K562 (cell line): Measurements from ENCODE around the gene FBXL2. TPM values are rescaled to one million over a fixed set of nuclear protein-coding genes. Genes with fewer than 3 reads are reported as not detected.

Source experiments
- ATAC-seq: fragments of 200-7000 bp; cut with Tn5 transposase; 3 replicates; pipeline ENCODE4 v1.9.1; 2020; ENCODE audit warnings: moderate library complexity
- BruUV-seq: library from RNA; stranded (reverse); fragments of 400-500 nt; replicated peaks from 2 replicates; lab custom pipeline; 2021; lab: Mats Ljungman, UMichigan
- CTCF ChIA-PET: fragments of 300-600 bp; formaldehyde crosslinking; extraction: SDS; loops from one replicate; lab custom pipeline; 2021; ENCODE audit warnings: low intra/inter-chr PET ratio; lab: Yijun Ruan, JAX
- POLR2A ChIA-PET: fragments of 300-600, 350-650 bp; sonication (Branson Sonifier 250); formaldehyde crosslinking; extraction: SDS; loops from one replicate; lab custom pipeline; 2021; ENCODE audit warnings: antibody characterized with exemption, inconsistent platforms; lab: Yijun Ruan, JAX
- DNase-seq, 4 experiments: peaks; one replicate each; pipeline versions ENCODE4 v3.0.0 to v3.0.0-alpha.2; 2011 to 2018; ENCODE audit warnings: low spot score in 3 of 4, mixed read lengths in 3 of 4; ENCODE audit errors: extremely low read depth in 1 of 4
- FAIRE-seq: peaks from 2 replicates; lab custom pipeline; 2011; peaks lifted over from hg19 to GRCh38; lab: Jason Lieb, UNC
- H2AFZ ChIP-seq: 2 replicates; pipeline ENCODE4 v1.6.0; 2011; ENCODE audit warnings: low read depth, low read length, control low read depth, inconsistent platforms
- H3K27ac ChIP-seq: fragments of 200-600 bp; 3 replicates; pipeline ENCODE4 v1.8.0; 2011; ENCODE audit warnings: low read depth, mild to moderate bottlenecking, control low read depth, inconsistent platforms, low read length, moderate library complexity, mixed read lengths; ENCODE audit errors: extremely low read depth
- H3K27me3 ChIP-seq, 2 experiments: fragments of 300-600 bp in 1 of 2; 2 replicates in 1 of 2; 3 replicates in 1 of 2; pipeline versions ENCODE4 v1.6.0 to v1.8.0; 2011; ENCODE audit warnings: inconsistent platforms in 2 of 2, low read length in 2 of 2, mild to moderate bottlenecking in 1 of 2, mixed read lengths in 1 of 2, moderate library complexity in 1 of 2; ENCODE audit not compliant: control insufficient read depth in 2 of 2, insufficient read depth in 2 of 2
- H3K36me3 ChIP-seq: fragments of 300-600 bp; 3 replicates; pipeline ENCODE4 v1.8.0; 2011; ENCODE audit warnings: mild to moderate bottlenecking, low read length, inconsistent platforms; ENCODE audit not compliant: control insufficient read depth, insufficient read depth
- H3K4me1 ChIP-seq, 2 experiments: fragments of 200-600 bp in 1 of 2; replicated peaks in 1 of 2; 2 replicates in 1 of 2; 3 replicates in 1 of 2; pipeline versions ENCODE4 v1.5.1 to v1.8.0; 2011; ENCODE audit warnings: inconsistent platforms in 2 of 2, low read length in 2 of 2, mild to moderate bottlenecking in 1 of 2, mixed read lengths in 1 of 2, moderate library complexity in 1 of 2; ENCODE audit not compliant: control insufficient read depth in 2 of 2, insufficient read depth in 2 of 2
- H3K4me2 ChIP-seq: 2 replicates; pipeline ENCODE4 v1.6.1; 2011; ENCODE audit warnings: low read length, control low read depth, inconsistent platforms, mixed read lengths; ENCODE audit not compliant: insufficient read depth
- H3K4me3 ChIP-seq: fragments of 200-600 bp; sonication (generic), shearing (Covaris generic); 2 replicates; pipeline ENCODE4 v1.5.1; 2016; ENCODE audit warnings: control low read depth, inconsistent platforms
- H3K79me2 ChIP-seq: fragments of 200-600 bp; 3 replicates; pipeline ENCODE4 v1.8.0; 2011; ENCODE audit warnings: low read length, inconsistent platforms; ENCODE audit not compliant: control insufficient read depth, insufficient read depth
- H3K9ac ChIP-seq, 2 experiments: 2 replicates each; pipeline versions ENCODE4 v1.6.0 to v1.6.1; 2011; ENCODE audit warnings: low read depth in 2 of 2, low read length in 2 of 2, control low read depth in 1 of 2, inconsistent platforms in 1 of 2, mild to moderate bottlenecking in 1 of 2, mixed read lengths in 1 of 2; ENCODE audit not compliant: insufficient read depth in 1 of 2
- H3K9me1 ChIP-seq: one replicate; pipeline ENCODE4 v1.6.0; 2011; ENCODE audit warnings: inconsistent platforms, mild to moderate bottlenecking, low read length, moderate library complexity; ENCODE audit not compliant: control insufficient read depth, insufficient read depth
- H3K9me3 ChIP-seq: replicated peaks from 2 replicates; pipeline ENCODE4 v1.5.1; 2011; ENCODE audit warnings: low read depth, low read length, inconsistent platforms; ENCODE audit not compliant: control insufficient read depth, insufficient read depth
- H4K20me1 ChIP-seq: replicated peaks from 2 replicates; pipeline ENCODE4 v1.6.1; 2011; ENCODE audit warnings: low read length, inconsistent platforms, mixed read lengths; ENCODE audit not compliant: control insufficient read depth, insufficient read depth
- ETV6 ChIP-seq, 3 experiments: fragments of 150-350 bp in 1 of 3; sonication (generic) in 1 of 3; formaldehyde crosslinking in 1 of 3; IDR thresholded peaks; 2 replicates each; pipeline versions ENCODE4 v1.6.1 to v1.8.0; 2014 to 2022; ENCODE audit warnings: borderline replicate concordance in 2 of 3, low read depth in 2 of 3, antibody characterized with exemption in 1 of 3, low read length in 1 of 3, mild to moderate bottlenecking in 1 of 3, missing genetic modification reagents in 1 of 3
- HSF4 ChIP-seq: fragments of 250-450 bp; sonication (Bioruptor Pico); IDR thresholded peaks from 2 replicates; pipeline ENCODE4 v2.1.2; 2022; ENCODE audit warnings: mild to moderate bottlenecking, moderate library complexity, borderline replicate concordance
- MECOM ChIP-seq: fragments of 250-450 bp; sonication (Bioruptor Pico); IDR thresholded peaks from 2 replicates; pipeline ENCODE4 v1.8.0; 2022; ENCODE audit warnings: inconsistent platforms
- MYBL2 ChIP-seq, 2 experiments: fragments of 450-650 bp in 1 of 2; sonication (generic) in 1 of 2; formaldehyde crosslinking in 1 of 2; IDR thresholded peaks; 2 replicates each; pipeline versions ENCODE4 v1.6.1 to v1.8.1; 2017 to 2022; ENCODE audit warnings: borderline replicate concordance in 1 of 2, inconsistent platforms in 1 of 2, low read depth in 1 of 2, mild to moderate bottlenecking in 1 of 2, missing genetic modification reagents in 1 of 2, moderate library complexity in 1 of 2
- PCBP1 ChIP-seq: fragments of 200-400 bp; formaldehyde crosslinking; IDR thresholded peaks from 2 replicates; pipeline ENCODE4 v1.6.1; 2018; ENCODE audit warnings: mild to moderate bottlenecking, low read depth, low read length; ENCODE audit not compliant: poor library complexity, severe bottlenecking
- PHF20 ChIP-seq: fragments of 450-650 bp; IDR thresholded peaks from 2 replicates; pipeline ENCODE4 v1.6.1; 2018; ENCODE audit not compliant: partially characterized antibody
- POLR2A ChIP-seq: fragments of 450-650 bp; conservative IDR thresholded peaks from 2 replicates; pipeline ENCODE4 v1.6.1; 2016
- POLR2AphosphoS2 ChIP-seq: IDR thresholded peaks from 2 replicates; pipeline ENCODE4 v1.6.1; 2012; ENCODE audit warnings: low read length, improper control_type of control experiment
- PTRF ChIP-seq: fragments of 450-650 bp; IDR thresholded peaks from 2 replicates; pipeline ENCODE4 v1.6.1; 2016; ENCODE audit warnings: mild to moderate bottlenecking, missing genetic modification characterization, missing compliant biosample characterization
- RAD51 ChIP-seq: fragments of 450-650 bp; IDR thresholded peaks from 2 replicates; pipeline ENCODE4 v1.7.1; 2016; ENCODE audit warnings: low read depth, mild to moderate bottlenecking, borderline replicate concordance
- RHOXF2B ChIP-seq: fragments of 250-450 bp; sonication (Bioruptor Pico); conservative IDR thresholded peaks from 2 replicates; pipeline ENCODE4 v1.5.1; 2021
- SOX6 ChIP-seq: fragments of 450-650 bp; IDR thresholded peaks from 2 replicates; pipeline ENCODE4 v1.6.1; 2014; ENCODE audit warnings: mild to moderate bottlenecking
- U2AF1 ChIP-seq: fragments of 200-400 bp; formaldehyde crosslinking; optimal IDR thresholded peaks from 2 replicates; pipeline ENCODE3; 2017; ENCODE audit warnings: mild to moderate bottlenecking, low read depth, low read length, moderate library complexity
- ZNF780A ChIP-seq: fragments of 250-450 bp; sonication (Bioruptor Pico); IDR thresholded peaks from 2 replicates; pipeline ENCODE4 v1.5.0; 2021; ENCODE audit warnings: mild to moderate bottlenecking
- WGBS: fragments of 100-300 bp; shearing (Covaris generic); methylation state at CpG from one replicate; pipeline ENCODE4 v1.1.6; 2016; ENCODE audit warnings: low coverage, mixed read lengths; ENCODE audit not compliant: insufficient coverage; ENCODE audit errors: missing lambda C conversion rate; 5-methylcytosine and 5-hydroxymethylcytosine counted together
- in situ Hi-C: fragments of 300-500 bp; cut with MboI; formaldehyde crosslinking; loops from 4 replicates; pipeline ENCODE4 v1.15.0; 2018; ENCODE audit warnings: inconsistent platforms, mixed read lengths
- intact Hi-C: fragments of 100-400 bp; cut with micrococcal nuclease; formaldehyde crosslinking; loops from 2 replicates; pipeline ENCODE4 v1.14.2; 2022
- polyA plus RNA-seq, 8 experiments: library from polyadenylated mRNA; depleted of rRNA in 4 of 8; stranded (reverse) in 5 of 8; unstranded in 3 of 8; fragments of >200 nt; fragmentation: Nextera tagmentation in 2 of 8; fragmentation: Illumina TruSeq in 1 of 8; extraction: Ambion mirVana in 2 of 8; extraction: Trizol in 1 of 8; gene quantifications; 2 replicates each; pipeline versions ENCODE4 v1.2.1 to v1.2.3, GENCODE V29; 2011 to 2014; ENCODE audit warnings: inconsistent platforms in 1 of 8, missing spikeins in 1 of 8
- total RNA-seq, 7 experiments: library from RNA; depleted of rRNA in 6 of 7; stranded (reverse); fragments of >200 nt in 6 of 7; fragmentation: Illumina TruSeq in 2 of 7; extraction: Trizol in 2 of 7; gene quantifications; 2 replicates each; pipeline versions ENCODE4 v1.2.1 to v1.2.3, GENCODE V29; 2011 to 2021; ENCODE audit warnings: low replicate concordance in 1 of 7
- TF ChIP-seq, protein P1 (sequence below), 3 experiments: fragments of 200-800 bp in 1 of 3; sonication (Bioruptor generic) in 1 of 3; sonication (generic) in 1 of 3; formaldehyde crosslinking in 1 of 3; IDR thresholded peaks; 2 replicates each; pipeline versions ENCODE4 v1.6.1 to v1.8.0; 2016 to 2022; ENCODE audit warnings: mild to moderate bottlenecking in 2 of 3, missing compliant biosample characterization in 2 of 3, missing genetic modification characterization in 2 of 3, missing genetic modification reagents in 1 of 3
- TF ChIP-seq, protein P2 (sequence below): fragments of 450-650 bp; IDR thresholded peaks from 2 replicates; pipeline ENCODE4 v1.7.1; 2018; ENCODE audit warnings: mild to moderate bottlenecking, low read depth; ENCODE audit not compliant: partially characterized antibody
- TF ChIP-seq, protein P3 (sequence below): fragments of 450-650 bp; IDR thresholded peaks from 2 replicates; pipeline ENCODE4 v1.6.1; 2016

Gene FBXL2
- total and polyA plus RNA-seq, 9 of the 15 experiments (the other 6 are each of a cell fraction or from before 2014, with no cell fraction given): 1.3 to 6.9 (median 1.9) TPM

DNA sequence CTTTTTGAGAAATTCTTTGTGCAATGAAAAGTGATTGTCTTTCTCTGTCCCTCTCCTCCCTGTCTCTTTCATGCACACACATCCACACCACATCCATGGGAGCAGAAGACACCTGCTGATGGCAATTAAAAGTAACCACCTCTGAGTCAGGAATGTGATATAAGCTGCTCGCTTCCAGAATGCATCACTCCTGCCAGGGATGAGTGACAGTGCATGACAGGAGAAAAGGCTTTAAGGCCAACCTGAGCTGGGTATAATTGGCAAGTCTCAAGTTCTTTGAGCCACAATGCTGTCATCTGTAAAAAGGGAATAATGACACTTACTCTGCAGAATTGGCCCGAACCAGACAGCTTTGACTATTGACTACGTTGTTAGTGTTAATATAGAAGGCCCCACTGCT is 103.4 kb downstream of the FBXL2 start:
- Histone ChIP-seq H3K9me1 (no peaks in the 10 kb centered on the region), H3K36me3 (peaks cover 6% of the 10 kb centered on the region; the same call in 2 of the 3 replicates), H3K4me3 (no peak overlapping the region), H3K79me2 (no peaks in the 10 kb centered on the region), H2AFZ (no peak overlapping the region), H3K4me2 (no peak overlapping the region), H3K4me1 (peaks cover 0 to 8% of the 10 kb centered on the region in 2 experiments; a peak in 3 of 5 replicates), H4K20me1 (no peaks in the 10 kb centered on the region), H3K9me3 (no peaks in the 10 kb centered on the region), H3K27me3 (no peaks in the 10 kb centered on the region), H3K27ac (no peak overlapping the region), H3K9ac (no peak overlapping the region)
- in situ Hi-C loops: no loop called here
- no peak for ATAC-seq
- 83% methylated on average over 3 of the region's 3 CpGs for WGBS
- intact Hi-C loops: no loop called here
- TF ChIP-seq, protein P1, sequence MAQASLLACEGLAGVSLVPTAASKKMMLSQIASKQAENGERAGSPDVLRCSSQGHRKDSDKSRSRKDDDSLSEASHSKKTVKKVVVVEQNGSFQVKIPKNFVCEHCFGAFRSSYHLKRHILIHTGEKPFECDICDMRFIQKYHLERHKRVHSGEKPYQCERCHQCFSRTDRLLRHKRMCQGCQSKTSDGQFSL (CRISPR knock-in tag; IDR thresholded peaks at IDR 0.05): no peak
- TF ChIP-seq, protein P1 (tag; IDR thresholded peaks at IDR 0.05): no peak
- TF ChIP-seq PTRF (tag) (no peak), POLR2A (0 out of 2 replicates have a peak, but pooled peaks have one; percentile 10), MYBL2 (IDR thresholded peaks at IDR 0.05; ENCODE audit: low read depth) (no peak), MYBL2 (CRISPR knock-in tag; IDR thresholded peaks at IDR 0.05; ENCODE audit: borderline replicate concordance) (no peak), PCBP1 (no peak), MECOM (CRISPR knock-in tag) (no peak), RAD51 (no peak), RHOXF2B (CRISPR knock-in tag) (no peak), ZNF780A (CRISPR knock-in tag) (no peak), HSF4 (CRISPR knock-in tag) (no peak), U2AF1 (no peak), PHF20 (no peak), ETV6 (IDR thresholded peaks at IDR 0.05; ENCODE audit: borderline replicate concordance in 1 of 2, low read depth in 2 of 2, low read length in 1 of 2) (no peak), ETV6 (CRISPR knock-in tag; IDR thresholded peaks at IDR 0.05; ENCODE audit: borderline replicate concordance) (no peak), SOX6 (no peak), POLR2AphosphoS2 (no peak)
- TF ChIP-seq, protein P2, sequence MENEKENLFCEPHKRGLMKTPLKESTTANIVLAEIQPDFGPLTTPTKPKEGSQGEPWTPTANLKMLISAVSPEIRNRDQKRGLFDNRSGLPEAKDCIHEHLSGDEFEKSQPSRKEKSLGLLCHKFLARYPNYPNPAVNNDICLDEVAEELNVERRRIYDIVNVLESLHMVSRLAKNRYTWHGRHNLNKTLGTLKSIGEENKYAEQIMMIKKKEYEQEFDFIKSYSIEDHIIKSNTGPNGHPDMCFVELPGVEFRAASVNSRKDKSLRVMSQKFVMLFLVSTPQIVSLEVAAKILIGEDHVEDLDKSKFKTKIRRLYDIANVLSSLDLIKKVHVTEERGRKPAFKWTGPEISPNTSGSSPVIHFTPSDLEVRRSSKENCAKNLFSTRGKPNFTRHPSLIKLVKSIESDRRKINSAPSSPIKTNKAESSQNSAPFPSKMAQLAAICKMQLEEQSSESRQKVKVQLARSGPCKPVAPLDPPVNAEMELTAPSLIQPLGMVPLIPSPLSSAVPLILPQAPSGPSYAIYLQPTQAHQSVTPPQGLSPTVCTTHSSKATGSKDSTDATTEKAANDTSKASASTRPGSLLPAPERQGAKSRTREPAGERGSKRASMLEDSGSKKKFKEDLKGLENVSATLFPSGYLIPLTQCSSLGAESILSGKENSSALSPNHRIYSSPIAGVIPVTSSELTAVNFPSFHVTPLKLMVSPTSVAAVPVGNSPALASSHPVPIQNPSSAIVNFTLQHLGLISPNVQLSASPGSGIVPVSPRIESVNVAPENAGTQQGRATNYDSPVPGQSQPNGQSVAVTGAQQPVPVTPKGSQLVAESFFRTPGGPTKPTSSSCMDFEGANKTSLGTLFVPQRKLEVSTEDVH: no peak
- TF ChIP-seq, protein P3, sequence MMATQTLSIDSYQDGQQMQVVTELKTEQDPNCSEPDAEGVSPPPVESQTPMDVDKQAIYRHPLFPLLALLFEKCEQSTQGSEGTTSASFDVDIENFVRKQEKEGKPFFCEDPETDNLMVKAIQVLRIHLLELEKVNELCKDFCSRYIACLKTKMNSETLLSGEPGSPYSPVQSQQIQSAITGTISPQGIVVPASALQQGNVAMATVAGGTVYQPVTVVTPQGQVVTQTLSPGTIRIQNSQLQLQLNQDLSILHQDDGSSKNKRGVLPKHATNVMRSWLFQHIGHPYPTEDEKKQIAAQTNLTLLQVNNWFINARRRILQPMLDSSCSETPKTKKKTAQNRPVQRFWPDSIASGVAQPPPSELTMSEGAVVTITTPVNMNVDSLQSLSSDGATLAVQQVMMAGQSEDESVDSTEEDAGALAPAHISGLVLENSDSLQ: 0 out of 2 replicates have a peak, but pooled peaks have one; percentile 7
- POLR2A ChIA-PET: interaction anchor here (1.1 kb wide), 1 partner anchor 10 kb away, joined by 7 read pairs; no protein-coding TSS in a partner anchor
- DNase-seq: no peak
- CTCF ChIA-PET: no interaction called here
- no peak for FAIRE-seq
- no TSS peak for BruUV-seq
